MCF 10A (cell line): ENCODE measurements around the gene CYP3A4. TPM values are rescaled to one million over a fixed set of nuclear protein-coding genes. Genes with fewer than 3 reads are reported as not detected.
A peak's percentile ranks its signal among the peaks of the same experiment; 100 is the strongest.

Experiments used
- BruUV-seq: library from RNA; stranded (reverse); fragments of 400-500 nt; replicated peaks from 2 replicates; lab custom pipeline; 2021; lab: Mats Ljungman, UMichigan
- CTCF ChIA-PET: fragments of 300-600 bp; sonication (Branson Sonifier 250); formaldehyde crosslinking; extraction: SDS; loops from one replicate; lab custom pipeline; 2021; ENCODE audit warnings: antibody characterized with exemption, inconsistent platforms; lab: Yijun Ruan, JAX
- POLR2A ChIA-PET: fragments of 300-600, 350-650 bp; sonication (Branson Sonifier 250); formaldehyde crosslinking; extraction: SDS; loops from one replicate; lab custom pipeline; 2020; ENCODE audit warnings: antibody characterized with exemption, inconsistent platforms; lab: Yijun Ruan, JAX
- DNase-seq: peaks from one replicate; pipeline ENCODE4 v3.0.0-alpha.2; 2018; ENCODE audit not compliant: unreplicated experiment
- H3K27ac Mint-ChIP-seq: one replicate; pipeline ENCODE4 v1.8.0; 2022; ENCODE audit warnings: mild to moderate bottlenecking, low read depth, mixed read lengths; ENCODE audit not compliant: unreplicated experiment
- H3K27me3 Mint-ChIP-seq: one replicate; pipeline ENCODE4 v1.8.0; 2022; ENCODE audit warnings: mixed read lengths; ENCODE audit not compliant: insufficient read depth, unreplicated experiment
- H3K36me3 Mint-ChIP-seq: one replicate; pipeline ENCODE4 v1.8.0; 2022; ENCODE audit warnings: mild to moderate bottlenecking, moderate library complexity, mixed read lengths; ENCODE audit not compliant: insufficient read depth, unreplicated experiment
- H3K4me1 Mint-ChIP-seq: one replicate; pipeline ENCODE4 v1.8.0; 2022; ENCODE audit warnings: mixed read lengths; ENCODE audit not compliant: insufficient read depth, unreplicated experiment
- H3K4me3 Mint-ChIP-seq: one replicate; pipeline ENCODE4 v1.8.0; 2022; ENCODE audit warnings: mild to moderate bottlenecking, moderate library complexity, mixed read lengths; ENCODE audit not compliant: unreplicated experiment
- H3K9me3 Mint-ChIP-seq: one replicate; pipeline ENCODE4 v1.8.0; 2022; ENCODE audit warnings: mixed read lengths; ENCODE audit not compliant: unreplicated experiment
- intact Hi-C: fragments of 100-400 bp; cut with micrococcal nuclease; formaldehyde crosslinking; loops from 2 replicates; pipeline ENCODE4 v1.14.1; 2022
- total RNA-seq: library from RNA; stranded (reverse); gene quantifications from 2 replicates; pipeline ENCODE4 v1.2.3, GENCODE V29; 2022
- TF ChIP-seq, protein P1 (sequence below): fragments of 200-600 bp; IDR thresholded peaks from one replicate; pipeline ENCODE4 v1.8.0; 2022; ENCODE audit warnings: antibody characterized with exemption, mild to moderate bottlenecking; ENCODE audit not compliant: unreplicated experiment

CYP3A4 gene
- total RNA-seq, 1 experiment from 2014 or later: not detected

DNA sequence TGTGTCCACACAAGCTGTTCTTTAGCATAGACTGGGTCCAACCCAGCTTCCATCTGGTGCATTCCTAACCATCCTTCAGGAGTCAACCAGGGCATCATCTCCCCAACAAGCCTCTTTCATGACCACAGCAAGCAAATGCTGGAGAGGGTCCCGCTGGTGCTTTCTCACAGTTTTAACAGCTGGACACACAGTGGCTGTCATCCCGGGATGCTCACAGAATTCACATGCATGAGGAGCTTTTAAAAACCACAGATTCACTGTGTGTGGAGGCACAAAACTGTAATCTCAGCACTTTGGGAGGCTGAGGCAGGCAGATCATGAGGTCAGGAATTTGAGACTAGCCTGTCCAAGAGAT lies 42.6 kb downstream of the CYP3A4 start:
- peaks cover 43% of the 10 kb centered on the region for H3K4me1 Mint-ChIP-seq
- POLR2A ChIA-PET: interaction anchor here (1.1 to 8.7 kb wide), 13 partner anchors 10 to 182 kb away, joined by 5 to 115 read pairs (median 15); partner anchors contain the start of genes CYP3A43, CYP3A5, ZNF655 and ZSCAN25
- peaks cover 6% of the 10 kb centered on the region for H3K36me3 Mint-ChIP-seq
- H3K9me3 Mint-ChIP-seq: no peaks in the 10 kb centered on the region
- no peaks in the 10 kb centered on the region for H3K27me3 Mint-ChIP-seq
- intact Hi-C loops: loop anchor here (2.0 to 5.0 kb wide), 2 partner anchors 96 to 107 kb away; no protein-coding TSS in a partner anchor
- no peak overlapping the region for H3K4me3 Mint-ChIP-seq
- CTCF ChIA-PET: interaction anchor here (0.7 to 1.7 kb wide), 3 partner anchors 89 to 112 kb away, joined by 3 to 5 read pairs (median 4); no protein-coding TSS in a partner anchor
- no peak for DNase-seq
- no TSS peak for BruUV-seq
- TF ChIP-seq, protein P1, sequence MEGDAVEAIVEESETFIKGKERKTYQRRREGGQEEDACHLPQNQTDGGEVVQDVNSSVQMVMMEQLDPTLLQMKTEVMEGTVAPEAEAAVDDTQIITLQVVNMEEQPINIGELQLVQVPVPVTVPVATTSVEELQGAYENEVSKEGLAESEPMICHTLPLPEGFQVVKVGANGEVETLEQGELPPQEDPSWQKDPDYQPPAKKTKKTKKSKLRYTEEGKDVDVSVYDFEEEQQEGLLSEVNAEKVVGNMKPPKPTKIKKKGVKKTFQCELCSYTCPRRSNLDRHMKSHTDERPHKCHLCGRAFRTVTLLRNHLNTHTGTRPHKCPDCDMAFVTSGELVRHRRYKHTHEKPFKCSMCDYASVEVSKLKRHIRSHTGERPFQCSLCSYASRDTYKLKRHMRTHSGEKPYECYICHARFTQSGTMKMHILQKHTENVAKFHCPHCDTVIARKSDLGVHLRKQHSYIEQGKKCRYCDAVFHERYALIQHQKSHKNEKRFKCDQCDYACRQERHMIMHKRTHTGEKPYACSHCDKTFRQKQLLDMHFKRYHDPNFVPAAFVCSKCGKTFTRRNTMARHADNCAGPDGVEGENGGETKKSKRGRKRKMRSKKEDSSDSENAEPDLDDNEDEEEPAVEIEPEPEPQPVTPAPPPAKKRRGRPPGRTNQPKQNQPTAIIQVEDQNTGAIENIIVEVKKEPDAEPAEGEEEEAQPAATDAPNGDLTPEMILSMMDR: no peak
- peak overlapping the region; percentile 87 for H3K27ac Mint-ChIP-seq

GRCh38 chr7:99740573-99741440 lies 43.2 kb downstream of the CYP3A4 start:
- peak; percentile 78 for DNase-seq
- Mint-ChIP-seq H3K4me3 (peak overlapping the region; percentile 31), H3K27me3 (no peaks in the 10 kb centered on the region), H3K4me1 (peaks cover 47% of the 10 kb centered on the region), H3K27ac (peak overlapping the region; percentile 87), H3K9me3 (no peaks in the 10 kb centered on the region), H3K36me3 (peaks cover 6% of the 10 kb centered on the region)
- ChIA-PET CTCF (interaction anchor here (0.5 to 1.7 kb wide), 6 partner anchors 89 to 349 kb away, joined by 3 to 5 read pairs (median 4); no protein-coding TSS in a partner anchor), POLR2A (interaction anchor here (0.7 to 8.7 kb wide), 26 partner anchors 8 to 348 kb away, joined by 3 to 115 read pairs (median 6); partner anchors contain the start of genes COPS6, CYP3A43, CYP3A5 and ZKSCAN5)
- BruUV-seq: TSS peak; percentile 62
- intact Hi-C loops: loop anchor here (2.0 to 5.0 kb wide), 2 partner anchors 96 to 106 kb away; no protein-coding TSS in a partner anchor
- TF ChIP-seq, protein P1: no peak

GRCh38 chr7:99739699-99740572 lies 44.0 kb downstream of the CYP3A4 start:
- H3K27ac Mint-ChIP-seq: peak overlapping the region; percentile 87
- POLR2A ChIA-PET: interaction anchor here (0.6 to 8.7 kb wide), 31 partner anchors 9 to 349 kb away, joined by 3 to 115 read pairs (median 5); partner anchors contain the start of genes COPS6, CYP3A43, CYP3A5 and ZKSCAN5

More at GRCh38 chr7:99739699-99740572, 44.0 kb downstream of the CYP3A4 start:
- Mint-ChIP-seq H3K4me3 (peak overlapping the region; percentile 28), H3K4me1 (peaks cover 52% of the 10 kb centered on the region), H3K27me3 (no peaks in the 10 kb centered on the region), H3K9me3 (no peaks in the 10 kb centered on the region), H3K36me3 (peaks cover 6% of the 10 kb centered on the region)
- BruUV-seq: TSS peak; percentile 53
- CTCF ChIA-PET: interaction anchor here (0.6 to 2.8 kb wide), 8 partner anchors 10 to 313 kb away, joined by 3 to 20 read pairs (median 5); partner anchors contain the start of gene CYP3A5
- TF ChIP-seq, protein P1: no peak
- DNase-seq: no peak
- intact Hi-C loops: loop anchor here (2.0 to 5.0 kb wide), 2 partner anchors 97 to 105 kb away; no protein-coding TSS in a partner anchor
